Ovary (tissue), 3 donors: ENCODE measurements around the gene ZNF844.

ENCODE experiments used
- EP300 ChIP-seq: sonication (generic); formaldehyde crosslinking; IDR thresholded peaks from one replicate; pipeline ENCODE4 v1.6.1; 2017; ENCODE audit warnings: antibody characterized with exemption
- POLR2A ChIP-seq: fragments of 450-650 bp; IDR thresholded peaks from one replicate; pipeline ENCODE4 v1.6.1; 2017; ENCODE audit warnings: antibody characterized with exemption, mild to moderate bottlenecking, moderate library complexity
- TF ChIP-seq, protein P1 (sequence below), 3 donors: fragments of 450-650 bp in 2 of 3; fragments of 200-600 bp in 1 of 3; IDR thresholded peaks; one replicate each; pipeline versions ENCODE4 v1.5.1 to v1.8.0; 2016 to 2022; ENCODE audit warnings: antibody characterized with exemption in 3 of 3, mild to moderate bottlenecking in 1 of 3
- donor health status: DM: no; HTN: no; CAD: no.

GRCh38 chr19:12092065-12092867 lies 27.7 kb downstream of the ZNF844 start:
- TF ChIP-seq EP300 = no peak
- TF ChIP-seq, protein P1, sequence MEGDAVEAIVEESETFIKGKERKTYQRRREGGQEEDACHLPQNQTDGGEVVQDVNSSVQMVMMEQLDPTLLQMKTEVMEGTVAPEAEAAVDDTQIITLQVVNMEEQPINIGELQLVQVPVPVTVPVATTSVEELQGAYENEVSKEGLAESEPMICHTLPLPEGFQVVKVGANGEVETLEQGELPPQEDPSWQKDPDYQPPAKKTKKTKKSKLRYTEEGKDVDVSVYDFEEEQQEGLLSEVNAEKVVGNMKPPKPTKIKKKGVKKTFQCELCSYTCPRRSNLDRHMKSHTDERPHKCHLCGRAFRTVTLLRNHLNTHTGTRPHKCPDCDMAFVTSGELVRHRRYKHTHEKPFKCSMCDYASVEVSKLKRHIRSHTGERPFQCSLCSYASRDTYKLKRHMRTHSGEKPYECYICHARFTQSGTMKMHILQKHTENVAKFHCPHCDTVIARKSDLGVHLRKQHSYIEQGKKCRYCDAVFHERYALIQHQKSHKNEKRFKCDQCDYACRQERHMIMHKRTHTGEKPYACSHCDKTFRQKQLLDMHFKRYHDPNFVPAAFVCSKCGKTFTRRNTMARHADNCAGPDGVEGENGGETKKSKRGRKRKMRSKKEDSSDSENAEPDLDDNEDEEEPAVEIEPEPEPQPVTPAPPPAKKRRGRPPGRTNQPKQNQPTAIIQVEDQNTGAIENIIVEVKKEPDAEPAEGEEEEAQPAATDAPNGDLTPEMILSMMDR (IDR thresholded peaks at IDR 0.05) = no peak
- no peak for TF ChIP-seq POLR2A
